ENCODE results near the gene PPP1R1C.
"Not testable (repeated sequence)": the region's sequence is repeated elsewhere in the genome, so short reads cannot be mapped to it uniquely, and the experiment has no call there.

Gene PPP1R1C

DNA sequence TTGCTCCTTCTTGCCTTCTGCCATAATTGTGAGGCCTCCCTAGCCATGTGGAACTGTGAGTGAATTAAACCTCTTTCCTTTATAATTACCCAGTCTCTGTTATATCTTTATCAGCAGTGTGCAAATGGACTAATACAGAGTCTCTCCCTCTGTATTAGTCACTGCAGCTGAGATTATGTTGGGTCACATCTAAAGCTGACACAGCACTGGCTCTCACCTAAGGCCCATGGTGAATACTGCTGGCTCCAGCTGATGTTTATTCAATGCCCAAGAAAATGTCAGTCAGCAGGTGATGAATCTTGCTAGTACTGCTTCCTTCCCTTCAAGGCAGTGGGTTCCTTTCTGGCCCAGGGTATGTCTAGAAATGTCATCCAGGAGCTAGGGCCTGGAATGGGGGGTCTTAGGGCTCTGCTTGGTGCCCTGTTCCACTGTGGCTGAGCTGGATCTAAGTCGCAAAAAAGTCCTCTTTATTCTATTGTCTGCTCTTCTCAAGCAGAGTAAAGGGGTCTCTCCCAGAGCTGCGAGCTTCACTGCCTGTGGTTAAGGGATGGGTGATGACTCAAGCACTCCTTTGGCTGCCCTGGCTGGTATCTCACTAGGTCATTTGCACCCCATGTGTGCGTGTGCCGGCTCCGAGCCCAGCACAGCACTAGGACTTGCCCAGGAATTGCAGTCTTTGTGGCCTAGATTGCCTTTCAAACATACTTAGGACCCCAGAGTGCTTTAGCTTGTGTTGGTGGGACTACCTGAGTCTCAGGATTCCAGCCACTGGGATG is 29.9 kb downstream of the PPP1R1C start:
- DNase-seq (ENCODE audit: low spot score) = no peak

DNA sequence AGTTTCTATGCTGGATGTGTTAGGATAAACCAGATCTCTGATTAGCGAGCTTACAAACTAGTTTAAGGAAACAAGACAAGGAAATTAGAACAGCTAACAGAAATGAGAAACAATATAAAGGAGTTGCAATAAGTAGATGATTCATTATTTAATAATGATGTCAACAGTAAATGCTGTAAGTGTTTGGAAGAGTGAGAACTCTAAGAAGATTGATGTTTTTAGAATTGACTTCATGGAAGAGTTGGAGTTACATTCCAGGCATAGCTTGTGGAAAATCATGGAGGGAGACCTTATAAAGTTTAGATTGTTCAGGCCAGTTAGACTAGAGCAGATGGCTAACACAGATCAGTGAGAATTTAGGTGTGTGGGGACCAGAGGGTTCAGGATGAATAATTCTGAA is 32.6 kb downstream of the PPP1R1C start:
- DNase-seq (ENCODE audit: low spot score) = no peak

DNA sequence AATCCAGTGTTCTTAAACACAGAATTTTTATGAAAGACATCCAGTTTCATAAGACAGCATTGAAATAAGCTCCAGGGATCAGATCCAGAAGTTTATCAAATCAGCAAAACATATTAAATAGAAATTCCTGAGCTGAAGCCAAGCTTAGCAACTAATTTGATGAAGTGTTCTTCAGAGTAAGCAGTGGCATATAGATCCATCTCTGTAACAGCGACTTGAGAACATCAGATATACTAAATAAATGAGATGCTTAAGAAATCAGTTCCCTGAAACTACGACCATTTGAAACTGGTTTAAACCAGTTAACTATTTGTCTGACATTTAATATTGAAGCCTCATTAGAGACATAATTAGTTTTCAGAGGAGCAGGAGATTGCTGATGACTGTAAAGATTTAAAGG is 34.1 kb downstream of the PPP1R1C start:
- DNase-seq (ENCODE audit: low spot score) = no peak

- no peak for DNase-seq (ENCODE audit: low spot score)
Observed at GRCh38 chr2:182020286-182021070, 34.8 kb downstream of the PPP1R1C start.

DNA sequence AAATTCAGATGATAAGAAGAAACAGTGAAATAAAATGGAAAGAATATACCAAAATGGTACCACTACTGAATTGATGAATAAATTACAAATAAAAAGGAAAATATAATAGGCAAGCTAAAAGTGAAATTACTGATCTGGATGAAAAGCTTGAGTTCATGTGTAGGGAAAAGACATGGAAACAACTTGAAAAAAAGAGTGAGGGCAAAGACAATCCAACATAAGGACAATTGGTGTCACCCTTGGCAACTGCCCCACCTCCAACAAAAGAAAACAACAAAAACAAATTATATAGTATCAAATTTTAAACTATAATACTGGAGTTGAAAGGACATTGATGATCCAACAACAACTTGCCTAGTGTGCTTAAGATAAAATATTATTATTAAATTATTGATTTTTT is 37.6 kb downstream of the PPP1R1C start:
- DNase-seq (ENCODE audit: low spot score) = no peak

DNA sequence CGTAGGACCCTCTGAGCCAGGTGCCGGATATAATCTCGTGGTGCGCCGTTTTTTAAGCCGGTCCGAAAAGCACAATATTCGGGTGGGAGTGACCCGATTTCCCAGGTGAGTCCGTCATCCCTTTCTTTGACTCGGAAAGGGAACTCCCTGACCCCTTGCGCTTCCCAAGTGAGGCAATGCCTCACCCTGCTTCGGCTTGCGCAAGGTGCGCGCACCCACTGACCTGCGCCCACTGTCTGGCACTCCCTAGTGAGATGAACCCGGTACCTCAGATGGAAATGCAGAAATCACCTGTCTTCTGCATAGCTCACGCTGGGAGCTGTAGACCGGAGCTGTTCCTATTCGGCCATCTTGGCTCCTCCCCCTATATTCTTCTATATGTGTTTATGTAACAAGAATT is 45.2 kb downstream of the PPP1R1C start:
- DNase-seq (ENCODE audit: low spot score) = not testable (repeated sequence)

GRCh38 chr2:182031956-182032355 is 46.3 kb downstream of the PPP1R1C start:
- DNase-seq (ENCODE audit: low spot score) = no peak

- DNase-seq (ENCODE audit: low spot score) = no peak
Observed at GRCh38 chr2:182033449-182033848, 47.8 kb downstream of the PPP1R1C start.

DNA sequence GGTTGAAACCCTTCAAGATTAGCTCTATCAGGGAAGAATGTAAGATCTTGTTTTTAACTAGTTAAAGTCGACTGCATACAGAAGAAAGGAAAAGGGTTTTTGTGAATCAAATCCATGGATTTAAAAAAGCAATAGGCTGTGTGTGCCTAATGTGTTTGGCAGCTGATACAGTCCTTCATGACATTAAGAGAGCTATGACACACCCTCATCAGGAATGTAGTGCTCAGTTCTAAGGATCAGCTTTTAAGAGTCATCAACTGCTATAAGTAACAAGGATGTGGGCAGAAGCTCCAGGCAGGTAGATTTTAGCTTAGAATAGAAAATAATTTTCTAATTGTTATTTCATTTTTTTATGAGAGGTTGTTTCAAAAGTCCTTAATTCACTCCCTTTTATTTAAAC is 52.9 kb downstream of the PPP1R1C start:
- DNase-seq (ENCODE audit: low spot score) = no peak

- DNase-seq (ENCODE audit: low spot score) = no peak
Observed at GRCh38 chr2:182043021-182043420, 57.4 kb downstream of the PPP1R1C start.

GRCh38 chr2:182043861-182044260 is 58.2 kb downstream of the PPP1R1C start:
- DNase-seq (ENCODE audit: low spot score) = no peak

DNA sequence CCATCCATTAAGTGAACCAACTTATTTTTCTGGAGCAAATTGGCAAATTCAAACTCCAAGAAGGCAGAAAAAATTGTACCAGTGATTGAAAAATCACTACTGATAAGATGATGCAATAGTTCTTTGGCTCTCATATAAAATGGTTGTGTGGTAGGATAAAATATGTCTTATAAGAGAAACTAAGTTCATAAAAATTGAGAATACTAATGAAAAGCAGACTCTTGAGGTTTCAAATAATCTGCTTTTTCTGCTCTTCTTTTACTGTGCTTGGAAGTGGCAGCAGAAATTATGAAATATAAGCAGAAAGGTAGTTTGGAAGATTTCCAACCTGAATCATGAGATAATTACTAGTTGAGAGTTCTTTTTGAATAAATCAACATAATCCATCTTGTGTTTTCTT is 61.9 kb downstream of the PPP1R1C start:
- DNase-seq (ENCODE audit: low spot score) = no peak

DNA sequence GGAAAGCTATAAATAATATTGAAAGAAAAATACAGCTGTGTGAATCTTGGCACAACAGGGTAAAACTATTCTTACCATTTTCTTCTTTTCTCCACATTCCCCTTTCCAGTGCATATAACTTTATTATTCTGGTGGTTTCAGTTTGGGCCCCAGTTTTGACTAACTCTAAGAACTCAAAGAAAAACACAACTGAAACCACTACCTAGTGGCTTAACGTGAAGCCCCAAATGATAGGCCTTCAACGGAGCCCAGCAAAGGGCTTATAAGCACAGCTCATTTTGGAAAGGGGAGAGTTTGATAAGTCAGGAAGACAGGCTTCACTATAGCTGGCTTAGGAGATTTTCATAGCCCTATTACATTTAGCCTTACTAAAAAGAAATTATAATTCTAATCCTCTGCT is 62.4 kb downstream of the PPP1R1C start:
- DNase-seq (ENCODE audit: low spot score) = no peak

DNA sequence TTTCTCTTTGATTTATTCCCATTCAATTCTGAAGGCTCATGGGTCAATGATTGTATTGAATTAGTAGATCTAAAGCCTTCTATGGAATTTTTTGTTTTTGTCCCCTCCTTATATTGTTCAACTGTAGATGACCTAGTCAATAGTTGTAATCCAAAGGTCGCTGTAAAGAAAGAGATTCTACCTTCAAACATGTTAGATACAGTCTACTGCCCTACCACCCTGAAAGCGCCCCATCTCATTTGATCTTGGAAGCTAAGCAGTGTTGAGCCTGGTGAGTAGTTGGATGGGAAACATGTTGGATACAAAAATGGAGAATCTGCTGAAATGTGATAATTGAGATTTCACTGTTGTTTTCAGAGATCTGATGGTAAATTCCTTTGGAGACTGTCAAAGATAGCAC is 63.0 kb downstream of the PPP1R1C start:
- DNase-seq (ENCODE audit: low spot score) = no peak

GRCh38 chr2:182049372-182050148 is 63.9 kb downstream of the PPP1R1C start:
- DNase-seq (ENCODE audit: low spot score) = no peak

GRCh38 chr2:182050333-182051135 is 64.9 kb downstream of the PPP1R1C start:
- DNase-seq (ENCODE audit: low spot score) = no peak

DNA sequence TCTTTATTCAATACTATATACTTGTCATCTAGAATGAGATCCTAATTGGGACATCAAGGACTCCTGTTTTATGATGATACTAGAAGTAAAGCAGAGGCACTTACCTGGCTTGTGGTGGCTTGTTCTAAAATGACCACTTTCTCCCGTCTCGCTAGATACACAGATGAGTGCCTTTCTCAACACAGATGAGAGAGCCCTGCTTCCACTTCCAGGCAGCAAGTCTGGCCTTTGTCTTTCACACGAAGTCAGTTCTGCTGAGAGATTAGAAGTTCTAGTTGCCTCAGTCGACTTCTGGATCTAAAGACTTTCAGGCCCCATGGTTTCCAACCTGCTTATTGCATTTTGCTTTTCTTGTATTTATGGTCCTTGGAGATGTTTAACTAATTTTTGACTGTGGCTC is 70.3 kb downstream of the PPP1R1C start:
- DNase-seq (ENCODE audit: low spot score) = no peak

DNA sequence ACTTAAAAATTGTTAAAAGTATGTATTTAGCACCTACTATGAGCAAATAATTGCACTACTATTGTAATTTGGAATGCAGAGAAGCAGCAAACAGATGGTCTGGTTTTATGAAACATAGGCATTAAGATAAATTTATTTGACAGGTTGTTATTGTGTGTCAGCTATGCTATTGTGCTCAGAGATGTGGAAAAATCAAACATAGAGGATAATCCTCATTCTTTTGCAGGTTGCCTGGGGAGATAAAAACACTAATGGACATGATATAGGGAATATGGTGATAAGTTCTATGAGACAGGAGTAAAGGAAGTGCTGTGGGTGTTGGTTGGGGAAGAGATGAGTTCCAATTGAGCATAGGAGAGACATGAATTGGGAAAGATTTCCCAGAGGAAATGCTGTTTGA is 71.3 kb downstream of the PPP1R1C start:
- no peak for DNase-seq (ENCODE audit: low spot score)

- DNase-seq (ENCODE audit: low spot score) = no peak
Observed at GRCh38 chr2:182058056-182058455, 72.4 kb downstream of the PPP1R1C start.

- no peak for DNase-seq (ENCODE audit: low spot score)
Observed at GRCh38 chr2:182061739-182062138, 76.1 kb downstream of the PPP1R1C start.

- no peak for DNase-seq (ENCODE audit: low spot score)
Observed at GRCh38 chr2:182062329-182062972, 76.8 kb downstream of the PPP1R1C start.

Measured in activated CD4-positive, alpha-beta T cell treated with anti-CD3 and anti-CD28 coated beads, Interleukin-2, Interleukin-4, amounts not matched to agents 100 ng/mL and 50 ng/mL, durations not matched to agents 16 hours and 8 hours (primary cell).